ENCODE results near the gene CRTAC1. TPM values are rescaled to one million over a fixed set of nuclear protein-coding genes. Genes with fewer than 3 reads are reported as not detected.

Gene CRTAC1
- total RNA-seq, 1 experiment from 2014 or later = not detected

DNA sequence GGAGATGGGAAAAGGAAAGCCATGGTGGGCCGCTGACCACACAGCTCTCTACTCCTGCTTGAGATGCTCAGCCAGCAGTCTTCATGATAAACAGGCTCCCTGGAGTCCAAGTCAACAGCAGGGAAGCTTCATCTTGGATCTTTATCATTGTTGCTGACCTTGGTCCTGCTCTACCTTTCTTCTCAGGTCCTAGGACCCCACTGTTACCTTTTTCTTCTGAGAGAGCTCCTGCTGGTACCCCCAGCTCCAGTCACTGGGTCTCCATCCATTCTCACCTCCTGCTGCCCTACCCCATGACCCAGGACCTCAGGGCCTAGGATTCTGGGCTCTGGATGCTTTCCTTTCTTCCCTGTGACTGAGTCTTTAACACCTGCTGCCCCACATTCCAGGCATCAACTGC, 5.2 kb upstream of the CRTAC1 start:
- in situ Hi-C loops (cut with HindIII; ENCODE audit: low pct_unique_long_range_greater_than_20kb, low sequenced_read_pairs) = no loop called here
- DNase-seq (ENCODE audit: low read depth) = no peak

DNA sequence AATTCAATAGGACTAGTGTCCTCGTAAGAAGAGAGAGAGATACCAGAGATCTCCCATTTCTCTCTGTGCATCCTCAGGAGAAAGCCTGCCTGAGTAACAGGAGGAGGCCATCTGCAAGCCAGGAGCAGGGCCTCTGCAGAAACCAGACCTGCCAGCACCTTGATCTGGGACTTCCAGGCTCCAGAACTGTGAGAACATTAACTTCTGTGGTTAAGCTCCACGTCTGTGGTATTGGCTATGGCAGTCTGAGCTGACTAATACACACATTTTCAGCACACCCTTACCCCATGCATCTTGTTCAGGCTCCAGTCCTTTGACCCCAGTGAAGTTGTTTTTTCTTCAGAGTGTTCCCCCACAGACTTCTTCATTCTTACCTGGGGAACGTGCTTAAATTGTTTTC, 3.1 kb upstream of the CRTAC1 start:
- no peak for DNase-seq (ENCODE audit: low read depth)
- in situ Hi-C loops (cut with HindIII; ENCODE audit: low pct_unique_long_range_greater_than_20kb, low sequenced_read_pairs) = no loop called here

DNA sequence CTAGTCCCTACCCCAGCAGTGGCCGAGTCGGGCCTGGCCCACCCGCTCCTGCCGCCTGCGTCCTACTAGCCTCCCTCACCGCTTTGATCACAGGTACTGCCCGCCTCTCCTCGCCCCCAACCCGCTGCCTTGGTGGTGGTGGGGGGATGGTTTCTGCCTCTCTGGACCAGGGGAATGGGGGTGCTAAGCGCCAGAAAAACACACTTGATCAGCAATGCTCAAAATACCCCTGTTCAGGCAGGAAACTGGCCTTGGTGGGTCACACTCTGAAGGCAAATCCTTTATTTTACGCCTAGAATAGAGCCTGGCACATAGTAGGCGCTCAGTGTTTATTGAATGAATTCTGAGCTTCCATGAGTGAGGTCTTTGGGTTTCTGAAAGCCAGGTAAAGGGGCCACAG, 1.0 kb upstream of the CRTAC1 start:
- in situ Hi-C loops (cut with HindIII; ENCODE audit: low pct_unique_long_range_greater_than_20kb, low sequenced_read_pairs) = no loop called here
- DNase-seq (ENCODE audit: low read depth) = no peak

DNA sequence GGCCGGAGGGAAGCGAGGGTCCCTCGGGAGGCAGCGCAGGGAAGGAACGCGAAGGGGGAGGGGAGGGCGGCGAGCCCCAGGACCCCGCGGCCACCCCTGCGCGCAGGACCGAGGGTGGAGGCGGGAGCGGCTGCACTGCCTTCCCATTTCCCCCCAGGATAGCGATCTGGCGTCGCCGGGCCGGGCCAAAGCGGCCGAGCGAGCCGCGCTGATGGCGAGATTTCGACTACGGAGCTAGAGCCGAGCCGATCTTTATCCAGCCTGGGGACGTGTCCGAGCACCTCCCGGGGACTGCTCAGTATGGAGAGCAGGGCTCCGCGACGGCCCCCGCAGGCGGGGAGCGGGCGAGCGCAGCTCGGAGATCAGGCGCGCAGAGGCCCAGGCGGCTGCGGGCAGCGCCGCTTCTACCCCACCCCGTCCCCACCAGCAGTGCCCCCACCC, 590 bp upstream of the CRTAC1 start:
- in situ Hi-C loops (cut with HindIII; ENCODE audit: low pct_unique_long_range_greater_than_20kb, low sequenced_read_pairs) = no loop called here
- DNase-seq (ENCODE audit: low read depth) = no peak

DNA sequence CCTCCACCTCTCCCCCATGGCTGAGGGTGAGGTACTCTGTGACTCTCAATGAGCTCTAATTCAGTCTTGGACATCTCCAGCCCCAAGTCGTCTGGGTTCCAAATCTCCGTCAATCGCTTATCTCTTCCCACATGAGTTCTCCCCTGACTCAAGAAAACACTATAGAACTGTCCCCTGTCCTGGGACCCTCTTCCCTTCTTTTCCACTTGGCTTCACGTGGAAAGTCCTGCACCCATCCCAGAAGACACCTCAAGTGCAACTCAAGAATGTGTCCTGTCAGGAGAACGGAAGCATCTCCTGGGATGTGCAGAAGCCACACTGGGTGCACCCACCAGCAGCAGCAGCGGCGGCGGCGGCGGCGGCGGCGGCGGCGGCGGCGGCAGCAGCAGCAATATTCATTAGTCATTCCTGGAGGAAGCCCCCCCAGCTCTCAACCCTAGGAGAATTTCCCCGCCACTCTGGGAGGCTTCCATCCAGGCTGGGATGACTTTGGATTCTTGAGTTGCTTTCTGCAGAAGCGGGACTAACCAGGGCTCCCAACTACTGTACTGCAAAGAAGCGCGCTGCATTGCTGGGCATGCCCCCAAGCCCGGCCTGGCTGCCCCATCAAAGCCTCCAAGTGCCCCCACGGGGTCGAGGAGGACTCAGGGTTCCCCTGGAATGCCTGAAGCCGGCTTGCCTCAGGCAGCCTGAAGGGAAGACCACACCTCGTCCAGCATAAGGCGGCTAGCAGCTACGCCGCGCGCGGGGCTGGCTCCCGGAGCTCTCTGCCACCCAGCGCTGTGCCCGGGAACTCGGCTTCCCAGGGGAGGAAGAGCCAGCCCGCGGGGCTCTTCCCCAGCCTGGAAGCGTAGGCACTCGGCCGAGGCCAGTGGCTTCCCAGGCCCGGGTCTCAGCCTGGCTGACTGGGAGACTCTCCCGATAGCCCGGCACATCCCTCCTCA, 1.0 kb downstream of the CRTAC1 start:
- no peak for DNase-seq (ENCODE audit: low read depth)
- in situ Hi-C loops (cut with HindIII; ENCODE audit: low pct_unique_long_range_greater_than_20kb, low sequenced_read_pairs) = no loop called here

DNA sequence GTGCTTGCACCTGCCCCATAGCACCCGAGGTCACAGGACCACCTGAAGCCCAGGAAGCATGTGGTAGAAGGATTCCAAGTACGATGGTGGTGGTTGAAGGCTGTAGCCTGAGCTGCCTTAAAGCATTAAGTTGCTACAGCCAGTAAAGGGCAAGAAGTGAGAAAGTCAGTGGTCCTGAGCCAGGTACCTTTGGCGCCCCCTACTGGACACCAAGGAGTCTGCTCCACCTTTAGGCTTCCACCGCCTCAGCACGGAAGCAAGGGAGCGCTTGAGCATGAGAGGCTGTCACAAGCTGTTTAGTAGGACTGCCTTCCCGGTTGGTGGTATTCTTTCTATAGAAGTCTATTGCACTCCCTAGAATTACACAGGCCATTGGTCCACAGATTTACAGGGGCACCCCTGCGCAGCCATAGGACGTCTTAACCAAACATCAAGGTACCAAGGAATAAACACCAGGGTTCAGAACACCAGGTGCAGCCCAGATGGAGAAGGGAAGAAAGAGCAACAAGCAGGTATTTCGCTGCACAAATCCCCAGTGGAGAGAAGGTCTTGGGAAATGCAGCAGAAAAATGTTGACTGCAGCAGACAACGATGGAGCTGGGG, 2.2 kb downstream of the CRTAC1 start:
- in situ Hi-C loops (cut with HindIII; ENCODE audit: low pct_unique_long_range_greater_than_20kb, low sequenced_read_pairs) = no loop called here
- peak; percentile 25 for DNase-seq (ENCODE audit: low read depth)

DNA sequence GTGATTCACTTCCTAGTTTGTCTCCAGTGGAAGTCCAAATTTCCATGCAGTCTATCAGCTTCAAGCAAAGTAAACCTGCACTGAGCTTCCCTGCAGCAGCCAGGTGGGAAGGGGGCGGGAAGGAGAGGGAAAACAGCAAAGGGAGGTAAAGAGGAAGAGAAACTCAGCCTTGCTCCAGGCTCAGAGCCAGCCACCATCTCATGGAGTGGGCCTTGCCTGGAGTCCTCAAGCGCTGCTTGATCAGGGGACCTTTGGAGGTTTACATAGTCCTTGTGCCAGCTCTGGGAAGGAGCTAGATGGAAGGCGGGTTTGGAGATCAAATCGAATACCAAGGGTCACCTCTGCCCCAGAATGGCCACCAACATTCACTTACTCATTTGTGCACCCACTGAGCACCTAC, 7.4 kb downstream of the CRTAC1 start:
- no peak for DNase-seq (ENCODE audit: low read depth)
- in situ Hi-C loops (cut with HindIII; ENCODE audit: low pct_unique_long_range_greater_than_20kb, low sequenced_read_pairs) = no loop called here

DNA sequence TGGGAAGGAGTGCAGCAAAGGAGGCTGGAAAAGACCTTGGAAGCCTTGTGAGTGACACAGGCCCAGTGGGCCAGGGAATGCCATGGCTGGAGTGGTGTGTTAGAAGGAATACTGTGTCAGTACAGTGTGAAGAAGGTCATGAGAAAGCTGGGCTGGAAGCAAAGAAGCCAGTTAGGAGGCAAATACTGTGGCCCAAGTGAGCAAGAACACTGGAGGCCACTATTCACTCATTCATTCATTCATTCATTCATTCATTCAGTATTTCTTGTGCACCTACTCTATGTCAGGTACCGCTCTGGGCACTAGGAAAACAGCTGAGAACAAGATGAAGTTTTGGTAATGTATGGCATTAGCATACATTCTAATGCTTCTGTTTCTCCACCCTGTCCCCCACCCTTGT, 9.6 kb downstream of the CRTAC1 start:
- no peak for DNase-seq (ENCODE audit: low read depth)
- in situ Hi-C loops (cut with HindIII; ENCODE audit: low pct_unique_long_range_greater_than_20kb, low sequenced_read_pairs) = no loop called here

DNA sequence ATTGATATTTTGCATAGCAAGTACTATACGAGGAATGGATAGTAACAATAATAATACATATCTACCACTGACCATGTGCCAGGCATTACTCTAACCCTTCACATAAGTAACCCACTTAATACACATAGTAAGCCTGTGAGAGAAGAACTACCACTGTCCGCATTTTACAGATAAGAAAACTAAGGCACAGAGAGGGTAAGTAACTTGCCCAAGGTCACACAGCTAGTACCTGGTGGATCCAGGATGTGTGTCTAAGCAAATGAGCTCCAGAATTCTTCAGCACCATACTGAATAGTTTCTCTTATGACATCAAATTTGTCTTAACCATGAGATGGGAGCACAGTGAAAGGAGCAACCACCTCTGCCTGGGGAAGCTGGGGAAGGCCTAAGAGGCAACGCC, 10.2 kb downstream of the CRTAC1 start:
- no peak for DNase-seq (ENCODE audit: low read depth)

DNA sequence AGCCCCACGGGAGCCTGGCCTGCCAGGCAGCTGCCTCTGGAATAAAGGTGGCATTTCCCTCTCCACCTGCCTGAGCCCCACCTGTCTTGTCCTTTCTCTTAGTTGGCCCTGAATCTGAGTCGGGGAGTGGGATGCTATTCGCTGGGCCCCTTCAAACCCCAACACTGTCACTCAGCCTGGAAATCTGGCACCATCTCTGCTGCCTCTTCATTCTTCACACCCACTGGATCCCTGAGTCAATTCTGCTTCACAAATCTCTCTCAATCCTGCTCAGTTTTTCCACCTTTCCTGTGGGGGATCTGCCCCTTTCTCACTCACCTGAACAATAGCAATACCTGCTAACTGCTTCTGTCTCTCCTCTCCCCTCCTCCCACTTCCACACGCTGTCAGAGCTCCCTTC, 10.6 kb downstream of the CRTAC1 start:
- DNase-seq (ENCODE audit: low read depth) = no peak
- in situ Hi-C loops (cut with HindIII; ENCODE audit: low pct_unique_long_range_greater_than_20kb, low sequenced_read_pairs) = no loop called here

More for the DNA sequence above, 10.2 kb downstream of the CRTAC1 start:
- in situ Hi-C loops (cut with HindIII; ENCODE audit: low pct_unique_long_range_greater_than_20kb, low sequenced_read_pairs) = no loop called here

DNA sequence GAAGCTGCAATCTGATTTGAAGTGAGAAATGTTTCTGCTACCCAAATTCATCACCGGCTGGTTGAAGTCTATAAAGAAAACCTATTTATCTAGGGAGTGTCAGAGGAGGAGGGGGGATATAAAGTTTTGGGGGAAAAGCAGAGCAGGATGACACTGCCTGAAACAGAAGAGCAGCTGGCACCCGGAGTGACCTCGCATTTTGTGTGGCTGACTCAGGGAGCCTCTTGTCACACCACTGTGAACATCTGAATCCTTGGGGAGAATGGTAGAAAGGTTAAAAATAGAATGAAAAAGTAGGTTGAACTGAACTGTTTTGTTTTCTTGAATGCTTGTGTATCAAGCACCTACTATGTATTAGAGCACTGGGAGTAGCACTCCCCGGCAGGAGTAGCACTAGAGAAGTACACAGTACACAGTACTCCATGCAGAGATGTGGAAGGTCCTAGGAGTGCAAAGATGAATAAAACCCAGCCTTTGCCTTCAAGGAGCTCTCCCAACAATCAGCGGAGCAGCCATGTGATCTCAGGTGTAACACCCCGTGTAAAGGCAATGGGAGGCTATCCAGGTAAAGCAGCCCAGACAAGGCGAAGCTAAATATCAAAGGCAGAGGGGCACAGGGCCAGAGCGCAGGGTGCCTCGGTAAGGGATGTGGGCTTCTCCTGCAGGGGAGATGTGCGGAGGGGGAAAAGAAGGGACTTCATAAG, 13.5 kb downstream of the CRTAC1 start:
- no peak for DNase-seq (ENCODE audit: low read depth)
- in situ Hi-C loops (cut with HindIII; ENCODE audit: low pct_unique_long_range_greater_than_20kb, low sequenced_read_pairs) = no loop called here

DNA sequence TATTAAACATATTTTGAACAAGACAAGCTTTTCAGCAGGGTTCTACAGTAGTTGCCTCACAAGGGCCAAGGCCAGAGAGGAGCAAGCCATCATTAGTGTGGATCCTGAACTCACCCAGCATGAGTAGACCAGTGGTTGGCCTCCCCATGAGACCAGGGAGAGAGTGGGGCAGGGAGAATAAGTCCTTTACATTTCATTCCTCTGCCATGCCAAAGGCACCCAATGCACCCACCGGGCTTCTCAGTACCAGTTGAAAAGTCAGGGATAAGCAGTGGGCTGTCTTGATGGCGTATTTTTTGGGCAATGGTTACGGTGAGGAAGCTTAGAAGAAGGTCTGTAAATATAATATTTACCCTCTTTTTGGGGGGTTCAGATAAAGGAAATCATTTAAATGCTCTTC, 16.6 kb downstream of the CRTAC1 start:
- no peak for DNase-seq (ENCODE audit: low read depth)
- in situ Hi-C loops (cut with HindIII; ENCODE audit: low pct_unique_long_range_greater_than_20kb, low sequenced_read_pairs) = no loop called here

DNA sequence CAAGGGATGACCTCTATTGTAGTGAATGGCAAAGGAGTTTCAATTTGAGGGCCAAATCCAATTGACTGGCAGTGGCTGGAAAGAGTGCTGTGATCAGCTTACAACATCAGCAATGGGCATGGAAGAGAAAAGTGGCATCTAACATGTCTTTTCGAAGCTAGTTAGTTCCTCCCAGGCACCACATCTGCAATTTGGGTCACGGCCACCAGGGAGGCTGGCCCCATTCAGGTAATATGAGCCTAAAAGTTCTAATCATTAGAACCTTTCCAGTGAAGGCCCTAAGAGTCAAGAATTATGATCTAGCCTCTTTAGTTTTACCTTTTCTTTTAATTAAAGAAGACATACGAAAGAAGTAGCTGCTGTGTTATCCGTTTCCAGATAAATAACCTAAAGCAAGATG, 17.3 kb downstream of the CRTAC1 start:
- in situ Hi-C loops (cut with HindIII; ENCODE audit: low pct_unique_long_range_greater_than_20kb, low sequenced_read_pairs) = no loop called here
- DNase-seq (ENCODE audit: low read depth) = no peak

DNA sequence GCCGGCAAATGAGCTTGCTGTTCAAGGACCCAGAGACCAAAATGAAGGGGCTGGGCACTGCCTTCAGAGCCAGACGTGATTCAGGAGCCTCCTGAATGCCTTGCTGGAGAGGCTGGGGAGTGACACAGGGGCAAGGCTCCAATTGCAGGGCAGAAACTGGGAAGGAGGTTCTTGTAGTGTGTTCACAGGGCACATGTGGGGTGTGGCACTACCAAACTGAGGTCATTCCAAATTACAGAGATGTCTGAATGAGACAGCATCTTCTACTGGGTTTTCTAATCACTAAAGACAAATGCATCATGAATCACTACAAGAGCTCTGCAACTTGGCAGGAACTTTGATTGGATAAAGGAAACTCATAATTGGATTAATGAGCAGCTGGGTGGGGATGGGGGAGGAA, 17.8 kb downstream of the CRTAC1 start:
- in situ Hi-C loops (cut with HindIII; ENCODE audit: low pct_unique_long_range_greater_than_20kb, low sequenced_read_pairs) = no loop called here
- DNase-seq (ENCODE audit: low read depth) = no peak

DNA sequence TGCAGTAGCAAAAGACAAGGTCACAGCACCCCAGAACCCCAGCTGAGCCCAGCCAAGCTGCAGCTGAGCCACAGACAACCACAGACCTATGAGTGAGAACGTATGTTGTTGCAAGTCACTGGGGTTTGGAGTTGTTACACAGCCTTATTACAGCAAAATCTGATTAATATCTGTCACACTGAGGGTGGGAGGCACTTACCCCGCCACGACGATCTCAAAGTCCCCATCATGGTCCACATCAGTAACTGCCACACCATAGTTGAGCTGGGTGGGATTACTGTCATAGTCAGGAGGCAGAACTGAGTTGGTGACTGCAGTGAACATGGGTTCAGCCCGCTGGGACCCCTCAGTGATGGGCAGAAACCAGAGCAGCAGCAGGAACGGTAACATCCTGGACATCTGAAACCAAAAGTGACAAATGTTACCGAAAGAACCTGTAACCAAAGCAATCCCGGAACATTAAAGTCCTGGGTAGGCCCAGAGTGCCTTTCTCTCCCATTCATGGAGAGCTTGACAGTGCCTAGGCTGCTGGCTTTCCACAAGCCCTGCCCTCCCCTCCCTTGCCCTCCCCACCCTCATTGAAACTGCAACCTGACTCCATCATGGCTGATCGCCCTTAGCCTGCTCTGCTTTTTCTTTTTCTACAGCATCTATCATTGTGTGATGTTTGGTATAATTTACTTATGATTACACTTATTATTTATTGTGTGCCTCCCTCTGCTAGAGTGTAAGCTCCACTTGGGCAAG, 19.3 kb downstream of the CRTAC1 start:
- DNase-seq (ENCODE audit: low read depth) = no peak
- in situ Hi-C loops (cut with HindIII; ENCODE audit: low pct_unique_long_range_greater_than_20kb, low sequenced_read_pairs) = no loop called here

DNA sequence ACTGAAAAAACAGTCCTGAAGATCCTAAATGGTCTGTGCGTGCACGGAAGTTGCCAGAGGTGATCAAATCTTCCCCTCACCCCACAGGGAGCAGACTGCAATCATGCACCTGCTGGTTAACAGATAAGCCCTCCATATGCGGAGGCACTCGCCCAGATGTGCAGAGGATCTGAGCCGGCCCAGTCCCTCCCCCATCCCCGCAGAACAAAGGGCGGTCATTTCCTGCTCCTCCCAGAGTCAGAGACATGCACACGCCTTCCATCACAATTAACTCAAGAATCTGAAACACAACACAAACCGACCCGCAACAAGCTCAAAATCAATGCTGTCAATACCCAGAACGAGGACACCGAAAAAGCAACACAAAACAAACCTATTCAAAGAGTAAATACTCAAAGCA, 24.2 kb downstream of the CRTAC1 start:
- no peak for DNase-seq (ENCODE audit: low read depth)
- in situ Hi-C loops (cut with HindIII; ENCODE audit: low pct_unique_long_range_greater_than_20kb, low sequenced_read_pairs) = no loop called here

DNA sequence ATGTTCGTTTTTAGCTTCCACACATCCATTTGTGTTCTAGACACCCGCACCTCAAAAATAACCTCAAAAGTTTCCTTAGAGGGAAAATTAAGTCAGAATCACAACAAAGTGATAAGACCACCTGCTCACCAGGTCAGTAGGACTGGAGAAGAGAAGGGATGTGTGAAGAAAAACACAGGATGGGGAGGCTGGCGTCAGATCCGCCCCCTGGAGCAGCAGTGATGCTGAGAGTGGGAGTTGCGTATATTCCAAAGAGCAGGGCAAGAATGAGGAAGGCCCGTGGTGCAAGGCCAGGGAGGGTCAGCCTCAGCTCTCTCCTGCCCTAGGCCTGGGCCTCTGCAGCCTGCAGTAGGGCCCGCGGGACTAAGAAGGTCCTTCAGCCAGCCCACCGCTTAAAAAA, 28.7 kb downstream of the CRTAC1 start:
- DNase-seq (ENCODE audit: low read depth) = no peak
- in situ Hi-C loops (cut with HindIII; ENCODE audit: low pct_unique_long_range_greater_than_20kb, low sequenced_read_pairs) = no loop called here

DNA sequence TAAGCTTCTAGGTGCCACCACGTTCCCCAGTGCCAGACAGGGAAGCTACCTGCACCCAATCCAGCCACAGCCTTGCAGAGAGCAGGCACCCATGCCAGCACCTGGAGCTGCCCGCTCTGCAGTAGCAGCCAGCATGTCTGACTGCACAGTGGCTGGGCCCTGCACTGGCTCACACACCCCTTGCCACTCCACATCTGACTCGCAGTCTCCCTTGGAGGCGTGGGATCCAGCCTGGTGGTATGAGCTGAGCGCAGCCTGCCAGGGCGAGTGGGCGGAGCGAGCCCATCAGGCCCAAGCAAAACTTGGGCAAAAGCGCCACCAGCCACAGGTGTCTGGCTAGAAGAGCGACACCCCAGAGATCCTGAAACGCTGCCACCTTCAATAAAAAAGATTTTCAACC, 30.1 kb downstream of the CRTAC1 start:
- in situ Hi-C loops (cut with HindIII; ENCODE audit: low pct_unique_long_range_greater_than_20kb, low sequenced_read_pairs) = no loop called here
- DNase-seq (ENCODE audit: low read depth) = no peak

DNA sequence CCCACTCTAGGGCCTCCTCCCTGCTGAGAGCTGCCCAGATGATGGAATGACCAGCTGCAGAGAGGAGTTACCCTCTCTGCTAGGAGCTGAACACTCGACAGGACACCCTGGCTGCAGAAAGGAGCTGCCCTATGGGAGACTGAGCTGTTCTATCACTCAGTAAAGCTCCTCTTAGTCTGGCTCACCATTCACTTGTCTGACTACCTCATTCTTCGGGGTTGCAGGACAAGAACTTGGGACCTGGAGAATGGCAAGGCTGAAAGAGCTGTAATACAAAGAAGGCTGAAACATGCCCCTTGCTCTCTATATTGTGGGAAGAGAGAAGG, 30.5 kb downstream of the CRTAC1 start:
- no peak for DNase-seq (ENCODE audit: low read depth)
- in situ Hi-C loops (cut with HindIII; ENCODE audit: low pct_unique_long_range_greater_than_20kb, low sequenced_read_pairs) = no loop called here

Data from Caki2 (cell line).